Stomach (tissue), 4 donors: ENCODE results near the gene SIK3.

ENCODE experiments used
- CTCF ChIP-seq, 7 experiments: fragments of 450-650 bp in 4 of 7; fragments of 200-600 bp in 3 of 7; sonication (generic) in 3 of 7; IDR thresholded peaks; one replicate each; pipeline ENCODE4 v1.5.1; 2016 to 2019; ENCODE audit warnings: antibody characterized with exemption in 7 of 7, control low read depth in 2 of 7, mild to moderate bottlenecking in 1 of 7
- POLR2AphosphoS5 ChIP-seq, 3 donors: sonication (generic); formaldehyde crosslinking; IDR thresholded peaks; one replicate each; pipeline ENCODE4 v1.6.1; 2016; ENCODE audit warnings: antibody characterized with exemption in 3 of 3

DNA sequence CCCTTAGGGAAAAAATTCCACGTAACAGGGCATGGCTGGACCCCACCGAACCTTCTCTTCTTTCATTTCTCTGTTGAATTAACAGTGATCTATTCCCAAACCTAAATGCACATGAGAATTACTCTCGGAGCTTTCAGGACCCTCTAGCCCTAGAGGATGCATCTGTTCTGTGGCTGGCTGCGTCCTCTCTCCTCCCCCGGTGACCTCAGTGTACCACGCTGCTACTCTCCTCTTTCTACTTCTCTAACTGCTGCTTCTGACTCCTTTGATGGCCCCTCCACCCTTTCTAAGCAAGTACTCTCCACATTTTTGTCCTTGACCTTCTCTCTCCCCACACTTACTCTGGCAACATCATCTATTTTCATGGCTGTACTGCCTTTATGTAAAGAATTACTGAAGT is 248.7 kb downstream of the SIK3 start:
- no peak for TF ChIP-seq CTCF (IDR thresholded peaks at IDR 0.05)
- TF ChIP-seq POLR2AphosphoS5 (IDR thresholded peaks at IDR 0.05), result no peak
